Caco-2 (cell line): Measurements from ENCODE around the gene LRMDA. TPM values are rescaled to one million over a fixed set of nuclear protein-coding genes. Genes with fewer than 3 reads are reported as not detected.

ENCODE experiments used
- BruUV-seq: library from RNA; stranded (reverse); fragments of 400-500 nt; replicated peaks from 2 replicates; lab custom pipeline; 2021; lab: Mats Ljungman, UMichigan
- CTCF ChIA-PET: fragments of 300-600 bp; sonication (Branson Sonifier 250); formaldehyde crosslinking; loops from one replicate; lab custom pipeline; 2022; ENCODE audit warnings: antibody characterized with exemption; lab: Charles Lee
- POLR2A ChIA-PET: fragments of 300-600 bp; sonication (Branson Sonifier 250); formaldehyde crosslinking; loops from one replicate; lab custom pipeline; 2022; ENCODE audit warnings: antibody characterized with exemption; lab: Charles Lee
- DNase-seq, 2 experiments: peaks; one replicate each; pipeline versions ENCODE4 v3.0.0 to v3.0.0-alpha.2; 2020 to 2022
- H3K27me3 ChIP-seq: replicated peaks from 2 replicates; pipeline ENCODE4 v1.6.0; 2011; ENCODE audit warnings: low read length; ENCODE audit not compliant: control insufficient read depth, insufficient read depth
- H3K36me3 ChIP-seq: 2 replicates; pipeline ENCODE4 v1.5.1; 2011; ENCODE audit warnings: low read length; ENCODE audit not compliant: control insufficient read depth, insufficient read depth
- H3K4me1 ChIP-seq: fragments of 250-450 bp; sonication (Bioruptor Pico); 2 replicates; pipeline ENCODE4 v1.5.1; 2020; ENCODE audit warnings: mild to moderate bottlenecking
- H3K4me3 ChIP-seq: 2 replicates; pipeline ENCODE4 v1.5.1; 2011; ENCODE audit warnings: low read depth, mild to moderate bottlenecking, control low read depth, low read length
- H3K9me3 ChIP-seq: fragments of 250-450 bp; sonication (Bioruptor Pico); 2 replicates; pipeline ENCODE4 v1.5.1; 2020; ENCODE audit warnings: mild to moderate bottlenecking, moderate library complexity
- H3K27ac Mint-ChIP-seq: one replicate; pipeline ENCODE4 v1.8.0; 2022; ENCODE audit warnings: mixed read lengths; ENCODE audit not compliant: unreplicated experiment
- H3K27me3 Mint-ChIP-seq: one replicate; pipeline ENCODE4 v1.8.0; 2022; ENCODE audit warnings: mixed read lengths; ENCODE audit not compliant: insufficient read depth, unreplicated experiment
- H3K36me3 Mint-ChIP-seq: one replicate; pipeline ENCODE4 v1.8.0; 2022; ENCODE audit warnings: mild to moderate bottlenecking, mixed read lengths; ENCODE audit not compliant: insufficient read depth, unreplicated experiment
- H3K4me1 Mint-ChIP-seq: one replicate; pipeline ENCODE4 v1.8.0; 2022; ENCODE audit warnings: low read depth, mixed read lengths; ENCODE audit not compliant: unreplicated experiment
- H3K4me3 Mint-ChIP-seq: one replicate; pipeline ENCODE4 v1.8.0; 2022; ENCODE audit warnings: mild to moderate bottlenecking, moderate library complexity, mixed read lengths; ENCODE audit not compliant: unreplicated experiment
- H3K9me3 Mint-ChIP-seq: one replicate; pipeline ENCODE4 v1.8.0; 2022; ENCODE audit warnings: mixed read lengths; ENCODE audit not compliant: unreplicated experiment
- intact Hi-C: fragments of 100-400 bp; cut with micrococcal nuclease; formaldehyde crosslinking; loops from one replicate; pipeline ENCODE4 v1.10.0; 2022; ENCODE audit not compliant: unreplicated experiment
- total RNA-seq: library from RNA; stranded (reverse); gene quantifications from 2 replicates; pipeline ENCODE4 v1.2.3, GENCODE V29; 2022
- TF ChIP-seq, protein P1 (sequence below), 2 experiments: fragments of 200-600 bp in 1 of 2; IDR thresholded peaks; 1 replicate in 1 of 2; 2 replicates in 1 of 2; pipeline versions ENCODE4 v1.5.1 to v1.8.0; 2011 to 2022; ENCODE audit warnings: antibody characterized with exemption in 1 of 2, control low read depth in 1 of 2, inconsistent platforms in 1 of 2, low read depth in 1 of 2, low read length in 1 of 2, mild to moderate bottlenecking in 1 of 2, moderate library complexity in 1 of 2; ENCODE audit not compliant: insufficient read depth in 1 of 2, severe bottlenecking in 1 of 2, unreplicated experiment in 1 of 2

The LRMDA gene
- total RNA-seq, 1 experiment from 2014 or later = 18.5 TPM

- ChIA-PET POLR2A (no interaction called here), CTCF (no interaction called here)
- Mint-ChIP-seq H3K4me3 (no peak overlapping the region), H3K27me3 (peaks cover 6% of the 10 kb centered on the region), H3K36me3 (no peaks in the 10 kb centered on the region), H3K9me3 (no peaks in the 10 kb centered on the region), H3K27ac (no peak overlapping the region), H3K4me1 (no peaks in the 10 kb centered on the region)
- intact Hi-C loops = no loop called here
- H3K9me3 ChIP-seq = peaks cover 4% of the 10 kb centered on the region; the same call in 1 of the 2 replicates
- no TSS peak for BruUV-seq
- H3K4me3 ChIP-seq = no peak overlapping the region
- DNase-seq = no peak
- no peaks in the 10 kb centered on the region for H3K36me3 ChIP-seq
- TF ChIP-seq, protein P1, sequence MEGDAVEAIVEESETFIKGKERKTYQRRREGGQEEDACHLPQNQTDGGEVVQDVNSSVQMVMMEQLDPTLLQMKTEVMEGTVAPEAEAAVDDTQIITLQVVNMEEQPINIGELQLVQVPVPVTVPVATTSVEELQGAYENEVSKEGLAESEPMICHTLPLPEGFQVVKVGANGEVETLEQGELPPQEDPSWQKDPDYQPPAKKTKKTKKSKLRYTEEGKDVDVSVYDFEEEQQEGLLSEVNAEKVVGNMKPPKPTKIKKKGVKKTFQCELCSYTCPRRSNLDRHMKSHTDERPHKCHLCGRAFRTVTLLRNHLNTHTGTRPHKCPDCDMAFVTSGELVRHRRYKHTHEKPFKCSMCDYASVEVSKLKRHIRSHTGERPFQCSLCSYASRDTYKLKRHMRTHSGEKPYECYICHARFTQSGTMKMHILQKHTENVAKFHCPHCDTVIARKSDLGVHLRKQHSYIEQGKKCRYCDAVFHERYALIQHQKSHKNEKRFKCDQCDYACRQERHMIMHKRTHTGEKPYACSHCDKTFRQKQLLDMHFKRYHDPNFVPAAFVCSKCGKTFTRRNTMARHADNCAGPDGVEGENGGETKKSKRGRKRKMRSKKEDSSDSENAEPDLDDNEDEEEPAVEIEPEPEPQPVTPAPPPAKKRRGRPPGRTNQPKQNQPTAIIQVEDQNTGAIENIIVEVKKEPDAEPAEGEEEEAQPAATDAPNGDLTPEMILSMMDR (IDR thresholded peaks at IDR 0.05; ENCODE audit: insufficient read depth in 1 of 2, low read depth in 1 of 2, low read length in 1 of 2, severe bottlenecking in 1 of 2, unreplicated experiment in 1 of 2) = no peak
- no peaks in the 10 kb centered on the region for H3K27me3 ChIP-seq
- H3K4me1 ChIP-seq = no peaks in the 10 kb centered on the region
Observed at GRCh38 chr10:76469675-76470074, 1038.3 kb downstream of the LRMDA start.

DNA sequence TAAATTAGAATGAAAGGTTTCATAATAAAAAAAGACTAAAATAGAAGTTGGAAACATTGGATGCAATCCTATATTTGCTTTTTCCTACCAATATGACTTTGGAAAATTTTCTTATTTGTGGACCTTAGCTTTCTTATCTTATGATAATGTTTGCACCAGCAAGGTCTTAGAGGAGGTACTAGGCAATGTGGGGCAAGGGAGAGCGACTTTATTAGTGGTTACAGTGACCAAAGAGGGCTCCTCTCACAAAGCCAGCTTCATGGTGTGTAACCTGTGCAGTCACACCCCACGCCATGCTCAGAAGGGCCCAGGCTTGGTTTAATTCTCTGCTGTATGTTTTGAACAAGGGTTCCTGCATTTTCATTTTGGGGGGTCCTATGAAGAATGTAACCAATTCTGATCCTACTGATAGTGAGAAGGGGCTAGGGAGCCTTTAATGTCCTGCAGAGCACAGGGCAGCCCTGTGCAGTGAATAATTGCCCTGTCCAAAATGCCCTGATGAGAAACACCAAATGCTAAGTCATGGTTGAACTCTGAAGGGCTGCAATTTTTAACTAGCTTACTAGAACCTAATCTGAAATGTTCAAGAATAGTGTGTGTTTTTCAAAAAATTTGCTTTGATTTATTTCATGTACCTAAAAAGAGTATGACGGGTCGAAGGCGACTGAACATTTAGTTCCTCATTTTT is 1047.8 kb downstream of the LRMDA start:
- no peak for DNase-seq
- no peak overlapping the region for H3K4me3 Mint-ChIP-seq
- Histone ChIP-seq H3K36me3 (no peaks in the 10 kb centered on the region), H3K9me3 (no peaks in the 10 kb centered on the region), H3K4me3 (no peak overlapping the region), H3K27me3 (no peaks in the 10 kb centered on the region), H3K4me1 (no peaks in the 10 kb centered on the region)
- intact Hi-C loops = no loop called here
- ChIA-PET CTCF (no interaction called here), POLR2A (no interaction called here)
- H3K27ac Mint-ChIP-seq = no peak overlapping the region
- H3K27me3 Mint-ChIP-seq = peaks cover 3% of the 10 kb centered on the region
- no peaks in the 10 kb centered on the region for H3K36me3 Mint-ChIP-seq
- TF ChIP-seq, protein P1 (IDR thresholded peaks at IDR 0.05; ENCODE audit: insufficient read depth in 1 of 2, low read depth in 1 of 2, low read length in 1 of 2, severe bottlenecking in 1 of 2, unreplicated experiment in 1 of 2) = no peak
- BruUV-seq = no TSS peak
- H3K4me1 Mint-ChIP-seq = no peaks in the 10 kb centered on the region
- no peaks in the 10 kb centered on the region for H3K9me3 Mint-ChIP-seq

GRCh38 chr10:76481178-76481577 is 1049.8 kb downstream of the LRMDA start:
- TF ChIP-seq, protein P1 (IDR thresholded peaks at IDR 0.05; ENCODE audit: insufficient read depth in 1 of 2, low read depth in 1 of 2, low read length in 1 of 2, severe bottlenecking in 1 of 2, unreplicated experiment in 1 of 2) = no peak
- BruUV-seq = no TSS peak

More at GRCh38 chr10:76481178-76481577, 1049.8 kb downstream of the LRMDA start:
- DNase-seq = no peak
- Mint-ChIP-seq H3K4me3 (no peak overlapping the region), H3K36me3 (no peaks in the 10 kb centered on the region), H3K27me3 (peaks cover 5% of the 10 kb centered on the region), H3K27ac (no peak overlapping the region), H3K4me1 (no peaks in the 10 kb centered on the region), H3K9me3 (no peaks in the 10 kb centered on the region)
- H3K27me3 ChIP-seq = no peaks in the 10 kb centered on the region
- intact Hi-C loops = no loop called here
- no peaks in the 10 kb centered on the region for H3K9me3 ChIP-seq
- H3K4me1 ChIP-seq = no peaks in the 10 kb centered on the region
- ChIA-PET POLR2A (no interaction called here), CTCF (no interaction called here)
- H3K4me3 ChIP-seq = no peak overlapping the region
- H3K36me3 ChIP-seq = no peaks in the 10 kb centered on the region
